MM.1S (cell line): ENCODE measurements around the gene LDLRAP1.
A peak's percentile ranks its signal among the peaks of the same experiment; 100 is the strongest.

ENCODE experiments used
- DNase-seq: peaks from one replicate; pipeline ENCODE4 v3.0.0-alpha.2; 2015
- H2AFZ ChIP-seq: fragments of 300-600 bp; sonication (generic); 2 replicates; pipeline ENCODE4 v1.6.0; 2016; ENCODE audit warnings: antibody characterized with exemption, low read length
- H3F3A ChIP-seq: fragments of 300-600 bp; sonication (generic); 2 replicates; pipeline ENCODE4 v1.6.1; 2016; ENCODE audit warnings: mild to moderate bottlenecking, antibody characterized with exemption, low read length, moderate library complexity, mixed read lengths; ENCODE audit not compliant: insufficient read depth
- H3K27ac ChIP-seq: fragments of 300-600 bp; sonication (generic); 2 replicates; pipeline ENCODE4 v1.5.1; 2016; ENCODE audit warnings: mild to moderate bottlenecking, low read length
- H3K27me3 ChIP-seq: fragments of 300-600 bp; sonication (generic); replicated peaks from 2 replicates; pipeline ENCODE4 v1.6.0; 2016; ENCODE audit warnings: low read length; ENCODE audit not compliant: insufficient read depth
- H3K36me3 ChIP-seq: fragments of 300-600 bp; sonication (generic); replicated peaks from 2 replicates; pipeline ENCODE4 v1.6.1; 2016; ENCODE audit warnings: mild to moderate bottlenecking, low read length, mixed read lengths; ENCODE audit not compliant: insufficient read depth
- H3K4me1 ChIP-seq: fragments of 300-600 bp; sonication (generic); 2 replicates; pipeline ENCODE4 v1.6.1; 2016; ENCODE audit warnings: low read length, mixed read lengths
- H3K4me2 ChIP-seq: fragments of 300-600 bp; sonication (generic); 2 replicates; pipeline ENCODE4 v1.6.0; 2016; ENCODE audit warnings: low read depth, low read length
- H3K4me3 ChIP-seq: fragments of 300-600 bp; sonication (generic); 2 replicates; pipeline ENCODE4 v1.5.1; 2016; ENCODE audit warnings: low read length, mixed read lengths
- H3K79me2 ChIP-seq: fragments of 300-600 bp; sonication (generic); 2 replicates; pipeline ENCODE4 v1.6.1; 2016; ENCODE audit warnings: mixed run types, low read length, mixed read lengths
- H3K9ac ChIP-seq: fragments of 300-600 bp; sonication (generic); 2 replicates; pipeline ENCODE4 v1.6.1; 2016; ENCODE audit warnings: low read length, mixed read lengths
- H3K9me2 ChIP-seq: fragments of 300-600 bp; sonication (generic); replicated peaks from 2 replicates; pipeline ENCODE4 v1.6.1; 2016; ENCODE audit warnings: mild to moderate bottlenecking, low read length, mixed read lengths; ENCODE audit not compliant: insufficient read depth
- H3K9me3 ChIP-seq: fragments of 300-600 bp; sonication (generic); replicated peaks from 2 replicates; pipeline ENCODE4 v1.6.1; 2016; ENCODE audit warnings: mild to moderate bottlenecking, low read length, mixed read lengths; ENCODE audit not compliant: insufficient read depth
- H4K20me1 ChIP-seq: fragments of 300-600 bp; sonication (generic); 2 replicates; pipeline ENCODE4 v1.6.1; 2016; ENCODE audit warnings: mild to moderate bottlenecking, low read length, moderate library complexity, mixed read lengths; ENCODE audit not compliant: insufficient read depth
- EZH2 ChIP-seq: fragments of 300-600 bp; sonication (generic); optimal IDR thresholded peaks from 2 replicates; pipeline ENCODE3; 2017; ENCODE audit warnings: low read depth, mild to moderate bottlenecking, antibody characterized with exemption, low read length, mixed read lengths
- EZH2phosphoT487 ChIP-seq: fragments of 300-600 bp; sonication (generic); IDR thresholded peaks from 2 replicates; pipeline ENCODE4 v1.6.1; 2018; ENCODE audit warnings: antibody characterized with exemption, low read length
- TF ChIP-seq, protein P1 (sequence below): fragments of 300-600 bp; sonication (generic); IDR thresholded peaks from 2 replicates; pipeline ENCODE4 v1.5.1; 2016; ENCODE audit warnings: antibody characterized with exemption, low read length, mixed read lengths

LDLRAP1 gene

DNA sequence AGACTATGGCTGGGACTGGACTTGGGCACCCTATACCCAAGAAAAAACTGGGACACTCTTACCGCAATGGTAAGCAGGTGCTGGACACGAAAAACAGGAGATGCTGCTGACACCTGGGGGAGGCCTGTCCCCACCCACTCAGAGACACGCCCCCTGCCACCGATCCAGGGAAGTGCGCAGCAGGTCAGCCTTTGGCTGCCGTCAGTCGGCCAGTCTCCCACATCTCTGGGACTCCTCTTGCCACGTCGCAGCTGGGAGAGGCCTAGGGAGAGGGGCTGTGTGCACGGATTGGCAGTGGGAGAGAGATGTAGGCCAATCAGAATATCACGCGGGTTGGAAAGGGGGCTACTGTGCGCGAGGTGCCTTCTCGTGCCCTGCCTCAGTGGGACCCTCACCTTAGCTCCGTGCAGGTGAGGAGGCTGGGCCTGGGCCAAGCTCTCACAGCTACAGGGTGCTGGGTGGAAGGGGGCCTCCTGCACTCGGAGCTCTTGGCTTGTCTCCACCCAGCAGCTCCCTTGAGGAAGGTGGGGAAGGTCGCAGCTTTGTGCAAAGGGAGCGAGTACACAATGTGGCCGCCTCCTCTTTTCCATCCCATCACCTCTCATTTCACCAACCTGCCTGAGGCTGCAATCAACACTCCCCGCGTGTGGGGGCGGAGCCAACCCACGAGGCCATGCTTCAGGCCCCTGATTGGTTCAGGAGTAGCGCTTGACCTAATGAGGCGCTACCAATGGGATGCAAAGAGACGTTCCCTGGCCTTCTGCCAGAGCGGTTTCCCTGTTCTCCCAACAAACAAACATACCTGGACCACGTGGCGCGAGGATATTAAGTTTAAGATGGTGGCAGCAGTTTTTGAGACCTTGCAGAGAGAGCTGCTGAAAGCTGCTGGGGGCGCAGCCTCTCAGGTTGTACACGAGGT lies 25.7 kb upstream of the LDLRAP1 start:
- Histone ChIP-seq H2AFZ (no peak overlapping the region), H4K20me1 (no peaks in the 10 kb centered on the region), H3K9me3 (no peaks in the 10 kb centered on the region), H3F3A (no peaks in the 10 kb centered on the region), H3K4me2 (no peak overlapping the region), H3K9ac (no peak overlapping the region), H3K79me2 (no peaks in the 10 kb centered on the region), H3K36me3 (no peaks in the 10 kb centered on the region), H3K4me1 (peaks cover 3% of the 10 kb centered on the region; the same call in 1 of the 2 replicates), H3K4me3 (no peak overlapping the region), H3K27ac (no peak overlapping the region), H3K27me3 (no peaks in the 10 kb centered on the region), H3K9me2 (no peaks in the 10 kb centered on the region)
- DNase-seq, result no peak
- TF ChIP-seq, protein P1, sequence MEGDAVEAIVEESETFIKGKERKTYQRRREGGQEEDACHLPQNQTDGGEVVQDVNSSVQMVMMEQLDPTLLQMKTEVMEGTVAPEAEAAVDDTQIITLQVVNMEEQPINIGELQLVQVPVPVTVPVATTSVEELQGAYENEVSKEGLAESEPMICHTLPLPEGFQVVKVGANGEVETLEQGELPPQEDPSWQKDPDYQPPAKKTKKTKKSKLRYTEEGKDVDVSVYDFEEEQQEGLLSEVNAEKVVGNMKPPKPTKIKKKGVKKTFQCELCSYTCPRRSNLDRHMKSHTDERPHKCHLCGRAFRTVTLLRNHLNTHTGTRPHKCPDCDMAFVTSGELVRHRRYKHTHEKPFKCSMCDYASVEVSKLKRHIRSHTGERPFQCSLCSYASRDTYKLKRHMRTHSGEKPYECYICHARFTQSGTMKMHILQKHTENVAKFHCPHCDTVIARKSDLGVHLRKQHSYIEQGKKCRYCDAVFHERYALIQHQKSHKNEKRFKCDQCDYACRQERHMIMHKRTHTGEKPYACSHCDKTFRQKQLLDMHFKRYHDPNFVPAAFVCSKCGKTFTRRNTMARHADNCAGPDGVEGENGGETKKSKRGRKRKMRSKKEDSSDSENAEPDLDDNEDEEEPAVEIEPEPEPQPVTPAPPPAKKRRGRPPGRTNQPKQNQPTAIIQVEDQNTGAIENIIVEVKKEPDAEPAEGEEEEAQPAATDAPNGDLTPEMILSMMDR, result no peak
- TF ChIP-seq EZH2phosphoT487 (no peak), EZH2 (no peak)

DNA sequence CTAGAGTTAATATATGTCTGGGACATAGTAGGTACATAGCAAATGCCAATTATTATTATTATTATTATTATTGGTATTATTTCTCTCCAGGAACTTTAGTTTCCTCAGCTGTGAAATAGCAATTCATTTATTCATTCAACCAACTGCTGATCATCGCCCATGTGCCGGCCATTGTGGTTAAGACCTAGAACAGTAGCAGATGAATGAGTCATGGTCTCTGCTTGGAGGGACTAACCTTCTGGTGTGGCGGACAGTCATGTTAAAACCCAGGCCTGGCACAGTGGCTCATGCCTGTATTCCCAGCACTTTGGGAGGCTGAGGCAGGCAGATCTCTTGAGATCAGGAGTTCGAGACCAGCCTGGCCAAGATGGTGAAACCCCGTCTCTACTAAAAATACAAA lies 23.8 kb upstream of the LDLRAP1 start:
- Histone ChIP-seq H3K27me3 (no peaks in the 10 kb centered on the region), H3K4me3 (no peak overlapping the region), H3K36me3 (no peaks in the 10 kb centered on the region), H3K9me2 (no peaks in the 10 kb centered on the region), H3K4me2 (no peak overlapping the region), H4K20me1 (no peaks in the 10 kb centered on the region), H3K79me2 (no peaks in the 10 kb centered on the region), H2AFZ (no peak overlapping the region), H3K9me3 (no peaks in the 10 kb centered on the region), H3K27ac (no peak overlapping the region), H3F3A (no peaks in the 10 kb centered on the region), H3K4me1 (peaks cover 3% of the 10 kb centered on the region; the same call in 1 of the 2 replicates), H3K9ac (no peak overlapping the region)
- no peak for DNase-seq
- TF ChIP-seq EZH2phosphoT487 (no peak), EZH2 (no peak)
- TF ChIP-seq, protein P1, result no peak

GRCh38 chr1:25520446-25521061 lies 22.9 kb upstream of the LDLRAP1 start:
- no peaks in the 10 kb centered on the region for H3K9me2 ChIP-seq
- H3K27me3 ChIP-seq, result no peaks in the 10 kb centered on the region
- TF ChIP-seq EZH2, result no peak
- TF ChIP-seq, protein P1, result peak; percentile 72
- no peak overlapping the region for H3K27ac ChIP-seq
- peak; percentile 68 for DNase-seq
- no peak overlapping the region for H3K9ac ChIP-seq
- H3K4me1 ChIP-seq, result peaks cover 3% of the 10 kb centered on the region; the same call in 1 of the 2 replicates
- H2AFZ ChIP-seq, result peak overlapping the region; percentile 16
- no peak overlapping the region for H3K4me3 ChIP-seq
- no peak overlapping the region for H3K4me2 ChIP-seq
- no peaks in the 10 kb centered on the region for H4K20me1 ChIP-seq
- H3K79me2 ChIP-seq, result no peaks in the 10 kb centered on the region
- no peaks in the 10 kb centered on the region for H3F3A ChIP-seq
- no peaks in the 10 kb centered on the region for H3K36me3 ChIP-seq
- no peaks in the 10 kb centered on the region for H3K9me3 ChIP-seq
